Stimulated activated CD4-positive, alpha-beta T cell treated with anti-CD3 and anti-CD28 coated beads, TNF-alpha, amount 100 ng/mL, for 1 hour (primary cell): ENCODE measurements around the gene TLE6.
"Not testable (repeated sequence)": the region's sequence is repeated elsewhere in the genome, so short reads cannot be mapped to it uniquely, and the experiment has no call there.

Source experiments
- DNase-seq, 3 donors: peaks; one replicate each; pipeline ENCODE4 v3.0.0-alpha.2; 2020; ENCODE audit warnings: low read depth in 3 of 3, low spot score in 1 of 3

The TLE6 gene

GRCh38 chr19:2973229-2973628, 4.1 kb upstream of the TLE6 start:
- no peak for DNase-seq

DNA sequence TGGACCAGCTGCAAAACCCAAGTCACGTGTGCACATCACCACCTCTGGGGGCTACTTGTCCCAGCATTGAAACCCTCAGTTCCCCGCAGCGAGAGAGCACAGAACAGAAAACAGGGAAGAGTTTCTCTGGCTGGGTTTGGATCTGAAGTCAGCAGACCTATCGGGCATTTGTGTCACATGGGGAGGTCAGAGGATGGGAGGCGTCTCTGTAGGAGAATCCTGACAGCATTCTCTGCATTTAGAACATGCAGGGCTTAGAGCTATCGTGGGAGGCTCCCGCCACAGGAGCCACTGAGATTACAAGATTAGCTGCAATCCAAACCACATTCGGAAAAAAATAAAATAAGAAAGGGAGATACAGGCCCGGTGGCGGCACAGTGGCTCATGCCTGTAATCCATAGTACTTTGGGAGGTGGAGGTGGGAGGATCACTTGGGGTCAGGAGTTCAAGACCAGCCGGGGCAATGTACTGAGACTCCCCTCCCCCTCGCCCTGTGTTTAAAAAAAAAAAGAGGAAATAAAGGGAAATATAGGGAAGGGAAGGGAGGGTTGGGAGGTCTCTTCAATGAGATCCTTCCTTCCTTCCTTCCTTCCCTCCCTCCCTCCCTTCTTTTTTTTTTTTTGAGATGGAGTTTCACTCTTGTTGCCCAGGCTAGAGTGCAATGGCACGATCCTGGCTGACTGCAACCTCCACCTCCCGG, 2.9 kb upstream of the TLE6 start:
- DNase-seq: no peak

GRCh38 chr19:2976609-2977000, 759 bp upstream of the TLE6 start:
- DNase-seq: no peak

- DNase-seq: no peak
Observed at GRCh38 chr19:2977746-2978138, 378 bp downstream of the TLE6 start.

DNA sequence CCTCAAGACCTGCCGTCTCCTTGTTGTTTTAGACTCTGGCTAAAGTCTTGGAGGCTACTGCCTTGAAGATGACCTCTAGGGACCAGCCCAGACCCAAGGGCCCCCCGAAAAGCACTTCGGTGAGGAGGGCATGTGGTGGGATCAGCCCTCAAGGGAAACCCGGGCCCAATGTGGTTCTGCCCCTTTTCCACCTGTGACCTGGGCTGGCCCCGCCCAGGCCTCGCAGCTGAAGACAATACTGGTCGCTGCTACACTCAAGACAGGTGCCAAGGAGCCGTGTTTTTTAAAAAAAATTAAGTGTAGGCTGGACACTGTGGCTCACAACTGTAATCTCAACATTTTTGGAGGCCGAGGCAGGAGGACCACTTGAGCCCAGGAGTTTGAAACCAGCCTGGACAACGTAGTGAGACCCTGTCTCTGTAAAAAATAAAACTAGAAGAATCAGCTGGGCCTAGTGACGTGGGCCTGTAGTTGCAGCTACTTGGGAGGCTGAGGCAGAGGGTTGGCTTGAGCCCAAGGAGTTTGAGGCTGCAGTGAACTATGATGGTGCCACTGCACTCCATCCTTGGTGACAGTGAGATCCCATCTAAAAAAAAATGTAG, 903 bp downstream of the TLE6 start:
- DNase-seq: no peak

DNA sequence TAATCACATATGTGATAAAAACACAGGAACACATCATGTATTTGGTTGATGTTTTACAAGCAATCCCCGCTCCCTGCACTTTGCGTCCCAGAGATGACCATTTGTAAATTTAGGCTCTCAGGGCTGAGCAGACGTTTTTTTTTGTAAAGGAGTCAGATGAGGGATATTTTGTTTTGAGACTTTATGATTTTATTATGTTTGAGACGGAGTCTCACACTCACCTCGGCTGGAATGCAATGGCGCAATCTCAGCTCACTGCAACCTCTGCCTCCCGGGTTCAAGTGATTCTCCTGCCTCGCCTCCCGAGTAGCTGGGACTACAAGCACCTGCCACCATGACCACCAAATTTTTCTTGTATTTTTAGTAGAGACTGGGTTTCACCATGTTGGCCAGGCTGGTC, 1.4 kb downstream of the TLE6 start:
- no peak for DNase-seq

GRCh38 chr19:2981898-2982297, 4.5 kb downstream of the TLE6 start:
- DNase-seq: no peak

DNA sequence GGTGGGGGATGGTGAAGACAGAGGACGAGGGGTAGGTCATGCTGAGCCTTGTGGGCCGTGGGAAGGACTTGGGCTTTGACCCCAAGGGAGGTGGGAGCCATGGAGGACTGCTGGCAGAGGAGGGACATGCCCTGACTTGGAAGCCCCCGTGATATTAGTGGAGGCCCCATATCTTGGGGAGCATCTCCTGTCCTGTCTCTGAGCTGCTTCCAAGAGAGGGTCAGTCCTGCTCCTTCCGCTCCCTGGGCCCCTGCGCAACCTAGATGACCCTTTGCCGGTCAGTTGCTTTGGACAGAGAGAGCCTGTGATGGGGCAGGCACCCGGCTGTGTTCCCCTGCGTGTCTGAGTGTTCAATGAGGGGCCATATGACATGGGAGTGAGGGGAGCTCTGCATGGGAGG, 5.2 kb downstream of the TLE6 start:
- no peak for DNase-seq

DNA sequence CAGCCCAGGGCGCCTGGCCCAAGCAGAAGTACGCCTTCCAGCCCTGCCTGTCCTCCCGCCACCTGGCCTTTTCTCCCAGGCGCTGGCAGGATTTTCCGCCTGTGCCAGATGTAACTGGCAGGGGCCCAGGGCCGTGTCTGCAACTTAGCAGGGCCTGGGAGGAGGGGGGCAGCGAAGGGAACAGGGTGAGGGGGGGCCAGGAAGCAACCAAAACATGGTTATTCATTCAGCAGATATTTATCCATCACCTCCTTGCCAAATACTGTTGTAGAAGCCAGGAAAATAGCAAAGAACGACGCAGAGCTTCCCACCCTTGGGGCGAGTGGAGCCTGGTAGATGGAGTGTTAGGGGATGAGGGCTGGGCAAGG, 5.6 kb downstream of the TLE6 start:
- DNase-seq: no peak

GRCh38 chr19:2983351-2984214, 6.2 kb downstream of the TLE6 start:
- DNase-seq: no peak

- DNase-seq: no peak
Observed at GRCh38 chr19:2984215-2984528, 6.8 kb downstream of the TLE6 start.

GRCh38 chr19:2986951-2987524, 9.7 kb downstream of the TLE6 start:
- DNase-seq: no peak

DNA sequence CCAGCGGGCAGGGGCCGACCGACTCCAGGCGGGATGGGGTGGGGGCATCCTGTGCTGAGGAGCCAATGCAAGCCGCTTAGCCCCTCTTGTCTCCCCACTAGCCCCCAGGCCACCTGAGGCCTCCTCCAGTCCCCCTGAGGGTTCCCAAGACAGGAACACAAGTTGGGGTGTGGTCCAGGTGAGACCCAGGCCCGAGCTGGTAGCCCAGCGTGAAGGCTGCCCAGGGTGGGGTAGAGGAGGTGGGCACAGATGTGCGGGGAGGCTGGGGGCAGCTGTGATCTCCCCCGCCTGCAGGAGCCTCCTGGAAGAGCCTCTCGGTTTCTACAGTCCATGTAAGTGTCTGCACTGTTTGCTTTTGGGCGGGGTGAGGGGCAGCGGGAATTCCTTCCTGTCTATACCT, 10.4 kb downstream of the TLE6 start:
- DNase-seq: no peak

- DNase-seq: no peak
Observed at GRCh38 chr19:2988568-2988967, 11.2 kb downstream of the TLE6 start.

GRCh38 chr19:2989236-2989946, 12.0 kb downstream of the TLE6 start:
- no peak for DNase-seq

- DNase-seq: not testable (repeated sequence)
Observed at GRCh38 chr19:2992333-2992732, 15.0 kb downstream of the TLE6 start.

DNA sequence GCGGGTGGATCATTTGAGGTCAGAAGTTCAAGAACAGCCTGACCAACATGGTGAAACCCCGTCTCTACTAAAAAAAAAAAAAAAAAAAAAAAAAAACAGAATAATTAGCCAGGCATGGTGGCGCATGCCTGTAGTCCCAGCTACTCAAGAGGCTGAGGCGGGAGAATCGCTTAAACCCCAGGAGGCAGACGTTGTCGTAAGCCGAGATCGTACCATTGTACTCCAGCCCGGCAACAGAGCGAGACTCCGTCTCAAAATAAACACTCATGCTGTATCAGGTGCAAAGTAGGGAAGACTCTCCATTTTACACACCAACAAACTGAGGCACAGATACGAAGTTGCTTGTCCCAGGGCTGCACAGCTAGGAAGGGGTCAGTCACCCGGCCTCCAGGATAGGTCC, 15.6 kb downstream of the TLE6 start:
- no peak for DNase-seq

DNA sequence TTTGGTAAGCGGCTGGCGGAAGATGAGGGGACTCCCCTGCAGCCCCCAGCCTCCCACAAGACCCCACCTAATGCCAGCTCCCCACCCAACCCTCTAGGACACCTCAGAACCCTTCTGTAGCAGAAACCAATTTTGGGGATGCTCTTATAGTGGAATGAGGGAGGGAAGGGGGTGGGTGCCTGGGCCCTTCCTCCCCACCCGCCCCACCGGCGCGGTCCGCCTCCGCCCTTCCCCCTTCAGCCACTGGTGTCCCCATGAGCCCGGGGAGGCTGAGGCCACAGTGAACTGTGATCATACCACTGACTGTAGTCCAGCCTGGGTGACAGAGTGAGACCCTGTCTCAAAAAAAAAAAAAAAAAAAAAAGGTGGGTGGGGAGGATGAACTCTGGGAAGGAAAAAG, 16.2 kb downstream of the TLE6 start:
- no peak for DNase-seq

DNA sequence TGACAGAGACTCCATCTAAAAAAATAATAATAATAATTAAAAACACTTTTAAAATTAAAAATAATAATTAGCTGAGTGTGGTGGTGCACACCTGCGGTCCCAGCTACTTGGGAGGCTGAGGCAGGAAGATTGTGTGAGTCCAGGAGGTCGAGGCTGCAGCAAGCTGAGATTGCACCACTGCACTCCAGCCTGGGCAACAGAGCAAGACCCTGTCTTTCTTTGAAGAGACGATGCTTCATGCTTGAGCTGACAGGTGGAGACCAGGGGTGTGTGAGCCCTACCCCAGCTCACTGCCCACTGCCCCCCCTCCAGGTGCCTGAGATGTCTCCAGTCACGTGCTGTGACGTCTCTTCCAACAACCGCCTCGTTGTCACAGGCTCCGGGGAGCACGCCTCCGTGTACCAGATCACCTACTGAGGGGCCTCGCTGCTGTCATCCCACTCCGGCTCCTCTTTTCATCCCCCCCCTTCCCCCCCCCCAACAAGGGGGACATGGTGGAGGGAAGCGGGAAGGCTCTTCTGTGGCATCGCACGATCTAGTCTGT, 17.3 kb downstream of the TLE6 start:
- no peak for DNase-seq

- DNase-seq: no peak
Observed at GRCh38 chr19:2997720-2998119, 20.4 kb downstream of the TLE6 start.

GRCh38 chr19:2998642-2999041, 21.3 kb downstream of the TLE6 start:
- DNase-seq: no peak
